HS-5 (cell line): ENCODE measurements around the gene BCDIN3D.
A peak's percentile ranks its signal among the peaks of the same experiment; 100 is the strongest.
"Not testable (repeated sequence)": the region's sequence is repeated elsewhere in the genome, so short reads cannot be mapped to it uniquely, and the experiment has no call there.

Experiments
- DNase-seq: peaks from one replicate; pipeline ENCODE4 v3.0.0-alpha.2; 2012; ENCODE audit warnings: low read depth

The BCDIN3D gene, protein sequence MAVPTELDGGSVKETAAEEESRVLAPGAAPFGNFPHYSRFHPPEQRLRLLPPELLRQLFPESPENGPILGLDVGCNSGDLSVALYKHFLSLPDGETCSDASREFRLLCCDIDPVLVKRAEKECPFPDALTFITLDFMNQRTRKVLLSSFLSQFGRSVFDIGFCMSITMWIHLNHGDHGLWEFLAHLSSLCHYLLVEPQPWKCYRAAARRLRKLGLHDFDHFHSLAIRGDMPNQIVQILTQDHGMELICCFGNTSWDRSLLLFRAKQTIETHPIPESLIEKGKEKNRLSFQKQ

GRCh38 chr12:49842519-49843352 is at the start of gene BCDIN3D:
Gene BCDIN3D (minus strand): TSS chr12:49843106. CDS start chr12:49843087, 19 bp downstream.
- DNase-seq: peak; percentile 83

- DNase-seq: no peak
Measured at GRCh38 chr12:49892084-49892731, 49.3 kb upstream of the BCDIN3D start.

- no peak for DNase-seq
Measured at GRCh38 chr12:49891476-49891875, 48.6 kb upstream of the BCDIN3D start.

- DNase-seq: no peak
Measured at GRCh38 chr12:49891012-49891411, 48.1 kb upstream of the BCDIN3D start.

GRCh38 chr12:49890096-49890461 is 47.2 kb upstream of the BCDIN3D start:
- no peak for DNase-seq

DNA sequence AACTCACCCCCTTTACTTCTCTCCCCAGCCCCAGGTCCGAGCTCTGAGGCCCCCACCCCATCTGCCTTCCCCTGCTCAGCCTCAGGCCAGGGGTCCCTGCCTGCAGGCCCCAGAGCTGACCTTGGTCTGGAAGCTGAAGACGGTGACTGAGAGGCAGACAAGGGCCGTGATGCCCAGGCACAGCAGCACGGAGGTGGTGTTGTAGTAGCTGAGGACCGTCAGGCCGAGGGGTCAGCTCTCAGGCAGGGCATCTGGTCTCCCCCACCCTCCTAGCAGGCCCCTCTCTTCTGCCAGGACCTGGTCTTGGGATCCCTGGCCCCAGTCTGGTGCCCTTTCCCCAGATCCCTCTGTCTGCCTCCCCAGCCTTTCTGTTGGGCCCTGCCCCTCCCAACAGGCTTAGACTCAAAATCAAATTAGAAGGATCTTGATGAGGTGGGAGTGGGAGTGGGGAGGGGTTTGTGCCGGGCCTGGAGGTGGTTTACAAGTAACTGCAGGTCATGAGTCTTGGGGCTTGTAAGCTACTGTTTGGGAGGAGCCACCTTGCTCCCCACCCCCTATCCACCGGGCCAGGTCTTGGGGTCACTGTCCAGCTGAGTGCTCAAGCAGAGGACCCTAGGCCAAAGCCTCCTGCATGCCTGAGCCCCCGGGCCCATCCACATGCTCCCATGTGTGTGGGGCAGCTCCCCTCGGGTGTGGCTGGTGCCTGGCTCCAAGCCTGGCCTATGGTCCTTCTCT is 46.6 kb upstream of the BCDIN3D start:
- no peak for DNase-seq

GRCh38 chr12:49888461-49889151 is 45.7 kb upstream of the BCDIN3D start:
- DNase-seq: no peak

DNA sequence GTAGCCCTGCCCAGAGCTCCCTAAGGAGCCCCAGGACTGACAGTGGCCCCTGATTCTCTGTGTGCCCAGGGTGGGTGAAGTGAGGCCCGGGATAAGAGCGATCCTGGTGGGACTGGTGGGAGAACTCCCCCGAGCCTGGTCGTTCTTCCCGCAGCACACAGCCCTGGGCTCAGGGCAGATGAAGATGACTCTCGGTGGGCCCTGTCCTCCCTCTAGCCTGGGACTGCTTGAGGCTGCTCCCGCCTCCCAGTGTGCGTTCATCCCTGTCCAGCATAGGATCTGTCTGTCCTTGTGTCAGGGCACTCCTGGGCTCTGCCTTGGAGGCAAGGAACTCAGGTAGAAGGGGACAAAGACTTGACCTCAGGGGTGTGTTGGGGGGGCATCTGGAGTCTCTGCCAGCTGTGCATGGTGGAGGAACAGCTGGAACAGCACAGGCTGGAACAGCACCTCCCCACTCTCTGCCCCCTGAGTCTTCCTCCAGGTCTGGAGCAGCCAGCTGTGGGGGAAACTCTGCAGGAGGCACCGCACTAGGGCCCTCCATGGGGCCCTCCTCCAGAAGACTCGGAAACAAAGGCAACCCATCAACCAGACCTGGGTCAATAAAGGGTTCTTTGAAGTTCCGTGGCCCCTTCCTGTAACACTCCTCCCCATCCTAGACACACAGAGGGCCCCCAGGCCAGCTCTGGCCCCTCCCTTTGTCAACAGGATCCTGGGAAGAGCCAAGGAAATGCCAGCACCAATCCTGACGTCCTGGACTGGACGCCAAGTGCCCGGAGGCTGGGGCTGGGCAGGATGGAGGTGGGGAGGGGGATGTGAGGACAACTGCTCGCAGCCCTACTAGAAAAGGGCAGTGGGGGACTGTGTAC is 44.9 kb upstream of the BCDIN3D start:
- no peak for DNase-seq

DNA sequence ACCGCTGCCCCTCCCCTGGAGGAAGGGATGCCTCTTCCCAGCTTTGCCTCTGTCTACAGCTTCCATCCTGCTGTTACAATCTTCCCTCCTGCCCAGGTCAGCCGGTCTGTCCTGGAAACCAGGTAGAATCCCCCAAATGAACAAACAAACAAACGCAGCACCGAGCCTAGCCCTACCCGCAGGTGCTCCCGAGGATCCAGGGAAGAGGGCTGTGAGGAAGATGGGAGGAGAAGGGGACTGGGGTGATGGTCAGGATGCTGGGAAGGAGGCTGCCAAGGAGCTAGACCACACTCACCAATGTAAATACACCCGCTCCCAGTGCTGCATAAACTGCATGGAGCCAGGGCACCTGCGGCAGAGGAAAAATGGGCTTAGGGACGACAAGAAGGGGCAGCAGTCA is 44.2 kb upstream of the BCDIN3D start:
- DNase-seq: no peak

GRCh38 chr12:49885663-49886461 is 43.0 kb upstream of the BCDIN3D start:
- no peak for DNase-seq

DNA sequence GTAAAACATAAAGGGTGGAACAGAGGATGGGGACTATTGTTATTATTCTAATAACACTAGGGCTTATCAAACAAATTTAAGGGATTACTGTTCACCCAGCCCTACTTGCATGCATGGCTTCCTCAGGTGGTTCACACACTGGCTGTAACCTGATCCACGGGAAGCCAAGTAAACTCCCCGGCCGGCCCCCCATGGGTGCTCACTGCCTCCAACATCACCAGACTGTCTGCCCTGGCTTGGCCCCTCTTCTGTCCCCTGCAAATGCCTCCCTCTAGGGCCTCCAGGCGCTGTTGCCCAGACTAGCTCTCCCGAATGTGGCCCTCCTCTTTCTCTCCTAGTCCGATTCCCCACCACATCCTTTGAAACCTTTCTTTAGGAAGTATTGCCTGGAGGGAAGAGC is 42.2 kb upstream of the BCDIN3D start:
- no peak for DNase-seq

DNA sequence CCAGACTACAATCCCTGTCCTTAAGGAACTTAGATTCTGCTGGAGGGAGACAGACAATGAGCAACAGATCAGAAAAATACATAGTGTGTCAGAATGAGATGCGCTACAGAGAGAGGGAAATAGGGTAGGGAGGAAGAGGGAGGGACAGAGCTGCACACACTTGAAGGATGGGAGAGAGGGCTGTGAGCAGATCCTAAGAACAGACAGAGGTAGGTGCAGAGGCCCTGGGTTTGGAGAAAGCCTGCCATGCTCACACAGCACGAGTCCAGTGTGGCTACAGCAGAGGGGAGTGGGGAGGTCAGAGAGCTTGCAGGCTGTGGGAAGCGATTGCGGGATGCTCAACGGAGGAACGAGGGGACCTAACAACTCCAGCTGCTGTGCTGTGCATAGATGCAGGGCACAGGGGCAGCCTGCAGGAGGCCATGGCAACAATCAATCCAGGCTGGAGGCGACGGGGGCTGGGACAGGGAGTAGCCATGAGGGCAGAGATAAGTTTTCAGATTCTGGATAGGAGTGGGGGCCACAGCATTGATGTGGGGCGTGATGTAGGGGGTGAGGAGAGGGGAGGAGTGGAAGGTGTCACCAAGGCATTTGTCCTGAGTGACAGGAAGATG is 40.1 kb upstream of the BCDIN3D start:
- DNase-seq: no peak

GRCh38 chr12:49882248-49882850 is 39.4 kb upstream of the BCDIN3D start:
- no peak for DNase-seq

DNA sequence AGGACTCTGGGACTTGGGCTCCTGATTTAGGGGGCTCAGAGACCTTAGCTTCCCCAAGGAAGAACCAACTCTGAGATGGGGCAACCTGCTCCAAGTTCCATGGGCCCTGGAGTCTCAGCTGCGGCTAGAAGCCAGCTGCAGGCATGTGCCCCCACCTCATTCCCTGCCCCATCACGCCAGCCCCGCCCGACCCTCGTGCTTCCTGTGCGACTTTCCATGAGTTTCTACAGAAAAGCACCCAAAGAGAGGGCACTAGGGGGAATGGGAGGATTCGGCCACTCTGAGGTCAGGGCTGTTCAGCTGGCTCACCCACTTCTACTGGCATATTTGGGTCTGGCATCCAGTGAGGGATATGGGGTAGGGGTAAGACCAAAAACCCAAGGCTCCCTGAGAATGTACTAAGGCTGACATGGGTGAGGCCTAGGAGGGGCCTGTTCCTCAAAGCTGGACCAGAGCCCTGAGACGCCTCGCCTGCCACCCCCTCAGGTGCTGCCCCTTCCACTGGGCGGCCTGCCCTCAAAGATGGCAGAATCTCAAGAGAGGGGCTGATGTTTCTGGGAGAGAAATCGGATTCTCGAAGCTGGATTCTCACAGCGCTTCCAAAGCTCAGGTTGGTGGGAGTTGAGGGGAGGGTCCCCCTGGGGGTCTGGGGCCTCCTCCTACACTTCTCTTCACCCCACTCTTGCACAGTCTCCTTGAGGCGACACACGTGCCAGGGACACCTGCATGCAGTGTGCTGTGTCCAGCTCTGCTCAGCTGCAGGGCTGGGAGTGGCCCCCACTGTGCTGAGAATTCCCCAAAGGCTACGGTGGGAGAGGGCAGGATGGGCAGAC is 38.7 kb upstream of the BCDIN3D start:
- DNase-seq: no peak

- no peak for DNase-seq
Measured at GRCh38 chr12:49880756-49881414, 38.0 kb upstream of the BCDIN3D start.

DNA sequence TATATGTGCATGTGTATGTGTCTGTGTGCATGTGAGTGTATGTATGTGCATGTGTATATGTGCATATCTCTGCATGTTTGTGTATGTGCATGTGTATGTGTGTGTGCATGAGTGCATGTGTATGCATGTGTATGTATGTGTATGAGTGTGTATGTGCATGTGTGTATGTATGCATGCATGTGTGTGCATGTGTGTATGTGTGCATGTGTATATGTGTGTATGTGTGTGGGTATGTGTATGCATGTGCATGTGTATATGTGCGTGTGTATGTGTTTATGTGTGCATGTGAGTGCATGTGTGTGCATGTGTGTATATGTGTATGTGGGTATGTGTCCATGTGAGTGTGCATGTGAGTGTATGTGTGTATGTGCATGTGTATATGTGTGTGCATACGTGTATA is 36.2 kb upstream of the BCDIN3D start:
- DNase-seq: not testable (repeated sequence)

DNA sequence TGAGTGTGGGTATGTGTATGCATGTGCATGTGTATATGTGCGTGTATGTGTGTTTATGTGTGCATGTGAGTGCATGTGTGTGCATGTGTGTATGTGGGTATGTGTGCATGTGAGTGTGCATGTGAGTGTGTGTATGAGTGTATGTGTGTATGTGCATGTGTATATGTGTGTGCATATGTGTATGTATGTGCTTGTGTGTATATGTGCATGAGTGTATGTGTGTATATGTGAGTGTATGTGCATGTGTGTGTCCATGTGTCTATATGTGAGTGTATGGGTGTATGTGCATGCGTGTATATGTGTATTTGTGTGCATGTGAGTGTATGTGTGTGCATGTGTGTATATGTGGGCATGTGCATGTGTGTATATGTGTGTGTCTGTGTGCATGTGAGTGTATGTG is 35.1 kb upstream of the BCDIN3D start:
- no peak for DNase-seq

- no peak for DNase-seq
Measured at GRCh38 chr12:49877066-49877465, 34.2 kb upstream of the BCDIN3D start.
